K562 (cell line): ENCODE results near the gene HMCN2. TPM values are rescaled to one million over a fixed set of nuclear protein-coding genes. Genes with fewer than 3 reads are reported as not detected.
A peak's percentile ranks its signal among the peaks of the same experiment; 100 is the strongest.

ENCODE experiments used
- CREB3 ChIP-seq: fragments of 450-650 bp; conservative IDR thresholded peaks from 2 replicates; pipeline ENCODE4 v1.6.1; 2016; ENCODE audit warnings: missing genetic modification characterization, low read depth, mild to moderate bottlenecking, missing compliant biosample characterization, moderate library complexity
- MIER1 ChIP-seq: fragments of 450-650 bp; IDR thresholded peaks from 2 replicates; pipeline ENCODE4 v1.6.1; 2016; ENCODE audit warnings: antibody characterized with exemption, mild to moderate bottlenecking, low read depth
- NR2C1 ChIP-seq, 2 experiments: fragments of 450-650 bp; IDR thresholded peaks; 2 replicates each; pipeline ENCODE4 v1.6.1; 2017; ENCODE audit warnings: mild to moderate bottlenecking in 2 of 2, antibody characterized with exemption in 1 of 2, inconsistent platforms in 1 of 2, missing compliant biosample characterization in 1 of 2, missing genetic modification characterization in 1 of 2
- NR2C2 ChIP-seq, 2 experiments: fragments of 200-800 bp in 1 of 2; sonication (Bioruptor generic) in 1 of 2; sonication (generic) in 1 of 2; formaldehyde crosslinking in 1 of 2; IDR thresholded peaks; 2 replicates each; pipeline versions ENCODE4 v1.6.1 to v1.8.0; 2016 to 2022; ENCODE audit warnings: mild to moderate bottlenecking in 1 of 2, missing compliant biosample characterization in 1 of 2, missing genetic modification characterization in 1 of 2, missing genetic modification reagents in 1 of 2
- PTRF ChIP-seq: fragments of 450-650 bp; IDR thresholded peaks from 2 replicates; pipeline ENCODE4 v1.6.1; 2016; ENCODE audit warnings: mild to moderate bottlenecking, missing genetic modification characterization, missing compliant biosample characterization
- RCOR1 ChIP-seq, 2 experiments: IDR thresholded peaks; 2 replicates each; pipeline ENCODE4 v1.6.1; 2012; ENCODE audit warnings: low read depth in 2 of 2, low read length in 2 of 2, borderline replicate concordance in 1 of 2, improper control_type of control experiment in 1 of 2
- REST ChIP-seq, 2 experiments: fragments of 450-650 bp; formaldehyde crosslinking in 1 of 2; IDR thresholded peaks; 2 replicates each; pipeline versions ENCODE4 v1.4.0 to v1.6.1; 2014 to 2020; ENCODE audit warnings: mild to moderate bottlenecking in 2 of 2, borderline replicate concordance in 1 of 2, low read depth in 1 of 2
- ZFP91 ChIP-seq: sonication (generic); formaldehyde crosslinking; IDR thresholded peaks from 2 replicates; pipeline ENCODE4 v1.8.0; 2022; ENCODE audit warnings: mild to moderate bottlenecking, missing genetic modification reagents
- ZNF511 ChIP-seq: sonication (generic); formaldehyde crosslinking; IDR thresholded peaks from 2 replicates; pipeline ENCODE4 v1.8.0; 2022; ENCODE audit warnings: mild to moderate bottlenecking, missing genetic modification reagents
- ZNF512 ChIP-seq: IDR thresholded peaks from 2 replicates; pipeline ENCODE4 v1.6.1; 2016; ENCODE audit warnings: missing genetic modification characterization, missing compliant biosample characterization
- ZNF668 ChIP-seq: fragments of 250-450 bp; sonication (Bioruptor Pico); IDR thresholded peaks from 2 replicates; pipeline ENCODE4 v1.8.0; 2022; ENCODE audit warnings: mild to moderate bottlenecking, inconsistent platforms
- ZNF79 ChIP-seq: fragments of 250-450 bp; sonication (Bioruptor Pico); IDR thresholded peaks from 2 replicates; pipeline ENCODE4 v1.4.0; 2020; ENCODE audit warnings: low read depth, mild to moderate bottlenecking, moderate library complexity
- polyA plus RNA-seq, 8 experiments: library from polyadenylated mRNA; depleted of rRNA in 4 of 8; stranded (reverse) in 5 of 8; unstranded in 3 of 8; fragments of >200 nt; fragmentation: Nextera tagmentation in 2 of 8; fragmentation: Illumina TruSeq in 1 of 8; extraction: Ambion mirVana in 2 of 8; extraction: Trizol in 1 of 8; gene quantifications; 2 replicates each; pipeline versions ENCODE4 v1.2.1 to v1.2.3, GENCODE V29; 2011 to 2014; ENCODE audit warnings: inconsistent platforms in 1 of 8, missing spikeins in 1 of 8
- total RNA-seq, 7 experiments: library from RNA; depleted of rRNA in 6 of 7; stranded (reverse); fragments of >200 nt in 6 of 7; fragmentation: Illumina TruSeq in 2 of 7; extraction: Trizol in 2 of 7; gene quantifications; 2 replicates each; pipeline versions ENCODE4 v1.2.1 to v1.2.3, GENCODE V29; 2011 to 2021; ENCODE audit warnings: low replicate concordance in 1 of 7

Gene HMCN2
- total and polyA plus RNA-seq, 9 of the 15 experiments (the other 6 are each of a cell fraction or from before 2014, with no cell fraction given) = 0.01 TPM; not detected in 8

GRCh38 chr9:130298662-130299279 lies 33.2 kb downstream of the HMCN2 start (continued):
- TF ChIP-seq ZNF511 (CRISPR knock-in tag) = 0 out of 2 replicates have a peak, but pooled peaks have one; percentile 46
- no peak for TF ChIP-seq ZFP91
- no peak for TF ChIP-seq ZNF512 (tag)
- no peak for TF ChIP-seq NR2C1 (IDR thresholded peaks at IDR 0.05)
- 0 out of 2 replicates have a peak, but pooled peaks have one; percentile 18 for TF ChIP-seq NR2C1 (tag; IDR thresholded peaks at IDR 0.05)
- TF ChIP-seq CREB3 (tag) = 0 out of 2 replicates have a peak, but pooled peaks have one; percentile 41
- no peak for TF ChIP-seq PTRF (tag)
- TF ChIP-seq RCOR1 (IDR thresholded peaks at IDR 0.05; ENCODE audit: borderline replicate concordance in 1 of 2, low read depth in 2 of 2, low read length in 2 of 2) = 0 out of 4 replicates have a peak, but pooled peaks of 1 of the 2 experiments have one; percentile 9
- no peak for TF ChIP-seq NR2C2 (CRISPR knock-in tag; IDR thresholded peaks at IDR 0.05)
- TF ChIP-seq NR2C2 (tag; IDR thresholded peaks at IDR 0.05) = no peak
- no peak for TF ChIP-seq ZNF668 (CRISPR knock-in tag)
- TF ChIP-seq ZNF79 = no peak
- TF ChIP-seq REST (IDR thresholded peaks at IDR 0.05; ENCODE audit: borderline replicate concordance) = peak; percentile 98
- peak; percentile 94 for TF ChIP-seq REST (CRISPR knock-in tag; IDR thresholded peaks at IDR 0.05; ENCODE audit: low read depth)
- peak; percentile 95 for TF ChIP-seq MIER1
